ENCODE data around the gene LRRC19.

The LRRC19 gene

DNA sequence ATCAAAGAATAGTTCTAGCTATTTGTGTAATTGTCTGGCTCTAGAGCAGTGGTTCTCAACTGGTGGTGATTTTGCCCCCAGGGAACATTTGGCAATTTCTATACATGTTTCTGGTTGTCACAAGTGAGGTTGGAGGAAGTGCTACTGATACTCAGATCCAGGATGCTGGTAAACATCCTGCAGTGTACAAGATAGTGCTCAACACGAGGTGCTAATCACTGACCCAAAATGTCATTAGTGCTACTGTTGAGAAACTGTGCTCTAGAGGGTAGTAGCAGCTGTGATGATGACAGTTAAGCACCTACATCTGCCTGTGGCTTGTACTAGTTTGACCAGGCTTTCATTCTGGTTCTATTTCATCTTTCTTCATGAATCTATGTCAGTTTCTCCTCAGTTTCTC, 22.1 kb downstream of the LRRC19 start:
- no peak overlapping the region for H3K4me3 ChIP-seq (ENCODE audit: low read length)
- no peak for TF ChIP-seq ZNF274 (IDR thresholded peaks at IDR 0.05; ENCODE audit: low read depth, low read length)

GRCh38 chr9:26975728-26976707, 29.5 kb downstream of the LRRC19 start:
- TF ChIP-seq ZNF274 (IDR thresholded peaks at IDR 0.05; ENCODE audit: low read depth, low read length): no peak
- H3K4me3 ChIP-seq (ENCODE audit: low read length): no peak overlapping the region

DNA sequence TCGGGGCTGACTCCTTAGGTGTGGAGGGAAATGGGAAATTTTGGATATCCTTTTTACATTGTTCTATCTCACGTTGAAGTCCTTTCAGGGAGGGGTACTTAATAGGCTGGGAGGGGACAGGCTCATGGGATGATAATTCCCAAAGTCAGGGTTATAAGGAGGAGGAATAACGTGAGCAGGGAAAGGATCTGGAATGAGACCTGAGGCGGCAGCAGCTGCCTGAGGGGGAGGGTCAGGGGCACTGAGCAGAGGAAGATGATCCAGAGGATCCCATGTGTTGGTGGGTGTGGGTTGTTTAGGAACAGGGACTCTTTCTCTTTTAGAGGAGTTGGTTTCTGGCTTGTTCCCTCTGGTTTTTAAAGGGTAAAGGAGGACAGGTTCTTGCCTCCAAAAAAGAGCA, 30.5 kb downstream of the LRRC19 start:
- no peak overlapping the region for H3K4me3 ChIP-seq (ENCODE audit: low read length)
- TF ChIP-seq ZNF274 (IDR thresholded peaks at IDR 0.05; ENCODE audit: low read depth, low read length): no peak

- no peak for TF ChIP-seq ZNF274 (IDR thresholded peaks at IDR 0.05; ENCODE audit: low read depth, low read length)
- no peak overlapping the region for H3K4me3 ChIP-seq (ENCODE audit: low read length)
Measured at GRCh38 chr9:26973989-26974388, 31.5 kb downstream of the LRRC19 start.

GRCh38 chr9:26971721-26972120, 33.8 kb downstream of the LRRC19 start:
- TF ChIP-seq ZNF274 (IDR thresholded peaks at IDR 0.05; ENCODE audit: low read depth, low read length): no peak
- H3K4me3 ChIP-seq (ENCODE audit: low read length): no peak overlapping the region

DNA sequence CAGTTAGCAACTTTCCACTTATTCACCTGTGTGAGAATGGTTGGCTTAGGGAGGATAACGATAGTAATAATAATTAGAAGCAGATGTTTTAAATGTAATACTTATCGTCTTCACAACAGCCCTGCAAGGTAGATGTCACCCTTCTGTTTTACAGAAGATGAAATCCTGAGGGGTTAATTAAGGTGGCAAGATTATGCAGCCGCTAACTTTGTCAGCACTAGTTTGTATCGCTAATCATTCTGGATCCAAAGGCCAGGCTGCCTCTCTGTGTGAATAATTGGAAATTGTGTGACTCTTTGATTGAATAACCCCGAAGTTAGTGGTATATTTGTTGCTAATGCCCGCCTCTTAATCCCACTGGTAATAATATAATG, 48.6 kb downstream of the LRRC19 start:
- peak overlapping the region; percentile 61 for H3K4me3 ChIP-seq (ENCODE audit: low read length)
- TF ChIP-seq ZNF274 (IDR thresholded peaks at IDR 0.05; ENCODE audit: low read depth, low read length): no peak

GRCh38 chr9:26955921-26956859, 49.3 kb downstream of the LRRC19 start, which contains the start of gene IFT74:
Gene IFT74 (plus strand): TSS chr9:26956412. CDS start chr9:26961968, 5,556 bp downstream.
- peak within 1 kb of the TSS; percentile 61 for H3K4me3 ChIP-seq (ENCODE audit: low read length)
- TF ChIP-seq ZNF274 (IDR thresholded peaks at IDR 0.05; ENCODE audit: low read depth, low read length): no peak

DNA sequence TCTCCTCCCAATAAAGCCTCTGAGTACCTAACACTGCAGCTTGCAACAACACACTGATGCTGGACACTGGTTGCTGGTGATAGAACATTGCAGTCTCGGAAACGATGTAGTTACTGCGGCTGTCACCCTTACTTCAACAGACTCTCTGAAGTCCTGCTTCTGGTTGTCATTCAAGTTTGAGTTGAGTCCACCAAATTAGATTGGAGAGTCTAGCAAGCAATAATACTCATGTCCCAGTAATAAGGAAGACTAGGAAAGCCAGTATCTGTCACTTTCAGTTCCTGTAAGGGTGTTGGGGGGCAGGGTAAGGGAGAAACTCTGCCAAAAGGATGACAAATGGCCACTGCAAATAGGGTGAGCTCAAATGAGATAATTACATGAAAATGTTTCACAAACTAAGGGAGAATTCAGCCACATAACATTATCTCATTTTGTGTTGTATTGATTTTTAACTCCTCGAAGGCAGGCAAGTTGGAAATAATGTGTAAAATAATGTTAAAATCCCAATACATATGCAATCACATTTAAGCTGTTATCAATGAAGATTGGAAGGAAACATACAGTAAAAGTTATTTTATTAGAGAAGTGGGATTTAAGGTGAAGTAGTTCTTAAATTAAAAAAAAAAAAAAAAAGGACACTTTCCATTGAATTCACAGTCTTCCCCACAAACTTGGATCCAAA, 50.1 kb downstream of the LRRC19 start:
- no peak for TF ChIP-seq ZNF274 (IDR thresholded peaks at IDR 0.05; ENCODE audit: low read depth, low read length)
- peak overlapping the region; percentile 61 for H3K4me3 ChIP-seq (ENCODE audit: low read length)

DNA sequence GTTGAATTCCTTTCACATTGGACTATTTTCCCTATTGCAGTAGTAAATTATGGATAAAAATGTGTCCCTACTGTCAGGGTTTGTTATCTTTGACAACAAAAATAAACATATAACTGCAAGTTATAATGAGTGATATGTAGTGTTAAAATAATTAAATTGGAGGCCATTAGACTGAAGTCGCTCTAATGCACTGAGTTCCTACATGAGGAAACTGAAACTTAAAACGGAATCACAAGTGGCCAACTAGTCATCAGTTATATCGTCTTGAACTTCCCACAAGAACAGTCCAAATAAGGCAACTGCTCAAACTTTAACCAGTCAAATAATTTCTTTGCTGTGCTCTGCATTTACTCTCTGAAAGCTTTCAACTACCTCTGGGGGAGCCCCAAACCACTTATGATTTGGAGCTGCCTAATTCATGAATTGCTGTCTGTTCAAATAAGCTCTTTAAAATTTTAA, 51.4 kb downstream of the LRRC19 start:
- no peak overlapping the region for H3K4me3 ChIP-seq (ENCODE audit: low read length)

GRCh38 chr9:26951794-26952193, 53.7 kb downstream of the LRRC19 start:
- no peak overlapping the region for H3K4me3 ChIP-seq (ENCODE audit: low read length)
- no peak for TF ChIP-seq ZNF274 (IDR thresholded peaks at IDR 0.05; ENCODE audit: low read depth, low read length)

More for the DNA sequence above, 51.4 kb downstream of the LRRC19 start:
- TF ChIP-seq ZNF274 (IDR thresholded peaks at IDR 0.05; ENCODE audit: low read depth, low read length): no peak

- no peak overlapping the region for H3K4me3 ChIP-seq (ENCODE audit: low read length)
- no peak for TF ChIP-seq ZNF274 (IDR thresholded peaks at IDR 0.05; ENCODE audit: low read depth, low read length)
Measured at GRCh38 chr9:26950521-26950920, 55.0 kb downstream of the LRRC19 start.

GRCh38 chr9:26949637-26950069, 55.8 kb downstream of the LRRC19 start:
- no peak for TF ChIP-seq ZNF274 (IDR thresholded peaks at IDR 0.05; ENCODE audit: low read depth, low read length)
- H3K4me3 ChIP-seq (ENCODE audit: low read length): no peak overlapping the region

DNA sequence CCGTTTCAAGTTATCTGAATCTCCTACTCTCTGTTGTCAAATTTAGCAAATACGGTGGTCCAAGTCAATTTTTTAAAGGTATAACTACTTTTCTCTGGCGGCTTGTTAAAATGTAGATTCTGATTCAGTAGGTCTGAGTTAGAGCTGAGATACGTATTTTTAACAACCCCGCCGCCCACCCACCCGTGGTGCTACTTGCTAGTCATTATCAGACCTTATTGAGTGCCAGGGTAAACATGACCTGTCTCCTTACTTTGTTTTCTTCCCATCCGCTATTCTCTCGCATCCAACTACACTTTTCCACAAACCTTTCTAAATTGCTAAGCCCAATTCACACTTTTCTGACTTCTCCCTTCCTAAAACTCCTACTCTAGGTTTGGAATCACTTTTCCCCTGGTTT, 57.7 kb downstream of the LRRC19 start:
- H3K4me3 ChIP-seq (ENCODE audit: low read length): peak overlapping the region; percentile 94
- TF ChIP-seq ZNF274 (IDR thresholded peaks at IDR 0.05; ENCODE audit: low read depth, low read length): no peak
